Stimulated activated CD8-positive, alpha-beta memory T cell treated with anti-CD3 and anti-CD28 coated beads, Interleukin-4, amount 100 ng/mL, for 24 hours (primary cell): ENCODE data around the gene SART3.
"Not testable (repeated sequence)": the region's sequence is repeated elsewhere in the genome, so short reads cannot be mapped to it uniquely, and the experiment has no call there.

ENCODE experiments used
- DNase-seq: peaks from one replicate; pipeline ENCODE4 v3.0.0-alpha.2; 2020; ENCODE audit warnings: low read depth

The SART3 gene

GRCh38 chr12:108596854-108597558 lies 36.0 kb upstream of the SART3 start:
- DNase-seq = no peak

GRCh38 chr12:108595711-108596647 lies 35.0 kb upstream of the SART3 start:
- no peak for DNase-seq

GRCh38 chr12:108594960-108595710 lies 34.2 kb upstream of the SART3 start:
- no peak for DNase-seq

- no peak for DNase-seq
Measured at GRCh38 chr12:108594323-108594903, 33.4 kb upstream of the SART3 start.

GRCh38 chr12:108592033-108592909 lies 31.3 kb upstream of the SART3 start:
- DNase-seq = no peak

DNA sequence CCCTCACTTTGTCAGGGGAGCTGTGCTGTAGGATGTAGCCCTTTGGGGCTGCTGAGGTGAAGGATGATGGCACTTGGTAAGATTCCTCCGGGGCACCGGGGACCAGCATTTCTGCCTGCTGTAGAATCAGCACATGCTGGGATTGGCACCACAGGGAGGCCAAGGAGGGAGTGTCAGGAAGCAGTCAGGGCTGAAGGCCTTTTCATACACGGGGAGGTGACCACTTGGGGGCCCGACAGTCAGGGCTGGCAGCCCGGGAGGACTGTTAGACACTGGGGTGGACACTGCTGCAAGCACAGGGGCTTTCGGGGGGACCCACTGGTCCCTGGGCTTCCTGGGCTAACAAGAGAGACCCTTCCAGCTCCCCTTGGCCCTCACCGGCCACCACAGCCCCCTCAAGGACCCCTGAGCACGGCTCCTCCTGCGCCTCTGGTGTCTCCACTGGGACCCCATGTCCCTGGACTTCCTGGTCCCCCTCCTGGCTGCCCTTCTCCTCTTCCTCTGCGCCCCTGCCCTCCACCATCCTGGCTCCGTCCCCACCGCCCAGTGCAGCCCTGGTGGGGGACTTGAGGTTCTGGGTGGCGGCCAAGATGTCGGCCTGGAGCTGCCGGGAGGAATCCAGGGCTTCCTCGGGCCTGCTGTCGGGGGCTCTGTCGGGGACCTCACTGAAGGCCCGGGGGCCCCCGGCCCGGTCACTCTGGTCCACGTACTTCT lies 30.5 kb upstream of the SART3 start:
- DNase-seq = no peak

- DNase-seq = not testable (repeated sequence)
Measured at GRCh38 chr12:108590463-108590862, 29.5 kb upstream of the SART3 start.

- DNase-seq = no peak
Measured at GRCh38 chr12:108589840-108590229, 28.9 kb upstream of the SART3 start.

- no peak for DNase-seq
Measured at GRCh38 chr12:108589028-108589839, 28.3 kb upstream of the SART3 start.

GRCh38 chr12:108587826-108588225 lies 26.9 kb upstream of the SART3 start:
- no peak for DNase-seq

GRCh38 chr12:108586306-108586705 lies 25.3 kb upstream of the SART3 start:
- no peak for DNase-seq

DNA sequence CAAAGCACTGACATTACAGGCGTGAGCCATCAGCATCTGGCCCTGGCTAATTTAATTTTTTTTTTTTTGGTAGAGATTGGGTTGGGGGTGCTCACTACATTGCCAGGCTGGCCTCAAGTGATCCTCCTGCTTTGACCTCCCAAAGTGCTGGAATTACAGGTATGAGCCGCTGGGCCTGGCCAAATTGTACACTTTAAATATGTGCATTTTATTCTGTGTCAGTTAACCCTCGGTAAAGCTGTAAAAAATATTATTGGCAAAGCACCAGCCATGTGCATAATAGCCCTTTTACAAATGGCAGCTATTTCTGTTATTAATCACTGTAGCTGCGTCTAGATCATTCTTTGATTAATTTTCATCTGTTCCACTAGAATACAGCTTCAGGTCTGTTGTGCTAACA lies 24.9 kb upstream of the SART3 start:
- DNase-seq = no peak

GRCh38 chr12:108584456-108585065 lies 23.6 kb upstream of the SART3 start:
- no peak for DNase-seq

DNA sequence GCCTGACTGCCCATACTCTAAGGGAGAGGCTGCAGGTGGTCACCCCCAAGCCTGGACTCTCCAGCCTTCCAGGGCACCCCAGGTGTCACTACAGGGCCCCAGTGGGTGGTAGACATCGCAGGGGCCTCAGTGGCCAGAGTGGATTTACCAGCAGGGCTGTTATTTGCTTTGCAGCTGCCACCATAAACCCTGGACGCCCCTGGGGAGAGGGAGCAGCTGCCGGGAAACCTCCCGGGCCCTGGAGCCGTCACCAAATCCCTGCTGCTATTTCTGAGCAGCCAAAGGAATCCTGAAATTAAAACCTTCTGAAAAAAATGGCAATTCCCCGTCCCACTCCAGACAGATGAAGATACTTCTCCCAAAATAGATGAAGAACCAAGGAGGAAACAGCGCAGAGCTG lies 23.0 kb upstream of the SART3 start:
- no peak for DNase-seq

- DNase-seq = no peak
Measured at GRCh38 chr12:108582978-108583770, 22.2 kb upstream of the SART3 start.

DNA sequence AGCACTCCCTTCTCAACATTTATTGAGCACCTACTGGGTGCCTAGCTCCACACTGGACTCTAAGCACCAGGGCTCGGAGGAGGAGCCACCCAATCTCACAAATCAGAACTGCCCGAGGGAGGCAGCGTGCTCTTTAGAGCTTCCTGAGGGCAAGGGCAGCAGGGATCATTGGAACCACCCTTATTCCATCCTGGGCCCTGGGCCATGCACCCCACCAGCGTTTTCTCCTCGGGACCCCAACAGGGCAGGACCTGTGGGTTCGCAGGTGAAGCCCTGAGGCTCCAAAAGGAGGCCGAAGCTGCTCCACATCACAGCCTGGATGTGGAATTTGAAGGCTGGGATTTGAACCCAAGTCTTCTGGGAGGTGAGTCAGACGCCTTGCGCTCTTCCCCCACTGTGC lies 21.5 kb upstream of the SART3 start:
- no peak for DNase-seq

DNA sequence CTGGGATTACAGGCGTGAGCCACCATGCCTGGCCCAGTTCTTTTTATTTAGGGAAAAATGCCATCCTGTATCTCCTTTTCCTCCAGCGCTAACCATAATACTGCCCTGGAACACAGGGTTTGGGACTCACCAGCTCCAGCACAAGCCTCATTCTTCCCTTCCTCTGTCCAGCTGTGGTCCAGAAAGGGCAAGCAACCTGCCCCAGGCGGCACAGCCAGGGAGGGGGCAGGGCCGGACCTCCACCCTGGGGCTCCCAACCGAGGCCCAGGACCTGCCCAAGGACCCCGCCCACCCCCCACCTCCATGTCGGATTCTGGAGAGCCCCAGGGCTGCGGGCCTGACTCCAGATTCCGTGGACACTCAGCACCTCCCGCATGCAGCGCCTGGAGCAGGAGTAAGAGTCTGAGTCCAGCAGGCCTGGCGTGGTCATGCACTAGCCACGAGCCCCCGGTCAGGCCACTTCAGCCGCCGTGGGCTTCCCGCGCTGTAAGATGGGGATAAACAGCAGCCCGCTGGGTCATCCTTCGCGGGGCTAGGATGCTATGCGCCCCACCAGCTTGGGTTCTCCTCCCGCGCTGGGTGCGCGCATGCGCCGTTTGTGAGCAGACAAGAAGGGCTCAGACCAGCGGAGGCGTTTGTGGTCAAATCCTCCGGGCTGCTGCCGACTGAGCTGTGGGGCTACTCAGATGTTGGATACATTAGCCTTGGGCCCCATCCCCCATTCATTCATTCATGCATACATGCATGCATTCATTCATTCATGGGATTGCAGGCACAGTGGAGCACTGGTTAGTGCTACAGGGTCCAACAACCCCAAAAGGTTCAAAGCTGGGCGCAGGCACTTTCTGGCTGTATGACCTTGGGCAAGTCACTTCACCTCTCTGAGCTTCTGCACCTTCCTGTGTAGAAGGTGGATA lies 20.6 kb upstream of the SART3 start:
- no peak for DNase-seq
